GM12872 (cell line): ENCODE measurements around the gene BAIAP2L1.
A peak's percentile ranks its signal among the peaks of the same experiment; 100 is the strongest.

Experiments
- CTCF ChIP-seq: IDR thresholded peaks from 3 replicates; pipeline ENCODE4 v1.5.1; 2011; ENCODE audit warnings: low read depth, mild to moderate bottlenecking, low read length, moderate library complexity; ENCODE audit not compliant: insufficient read depth

BAIAP2L1 gene

GRCh38 chr7:98280296-98280695, 120.6 kb downstream of the BAIAP2L1 start:
- TF ChIP-seq CTCF, result no peak

GRCh38 chr7:98278936-98279335, 122.0 kb downstream of the BAIAP2L1 start:
- no peak for TF ChIP-seq CTCF

- no peak for TF ChIP-seq CTCF
Measured at GRCh38 chr7:98278408-98278807, 122.5 kb downstream of the BAIAP2L1 start.

- no peak for TF ChIP-seq CTCF
Measured at GRCh38 chr7:98276241-98276761, 124.6 kb downstream of the BAIAP2L1 start.

GRCh38 chr7:98267303-98267702, 133.6 kb downstream of the BAIAP2L1 start:
- TF ChIP-seq CTCF, result no peak

GRCh38 chr7:98266840-98267239, 134.1 kb downstream of the BAIAP2L1 start:
- peak; percentile 43; the same call in 2 of the 3 replicates for TF ChIP-seq CTCF

GRCh38 chr7:98265841-98266271, 135.0 kb downstream of the BAIAP2L1 start:
- TF ChIP-seq CTCF, result no peak
